IPS-15b (cell line): ENCODE measurements around the gene MYH2.

ENCODE experiments used
- H3K27me3 ChIP-seq: one replicate; pipeline ENCODE4 v1.6.1; 2013; ENCODE audit warnings: low read length; ENCODE audit not compliant: control insufficient read depth, insufficient read depth
- H3K36me3 ChIP-seq: one replicate; pipeline ENCODE4 v1.6.1; 2013; ENCODE audit warnings: low read length; ENCODE audit not compliant: control insufficient read depth, insufficient read depth
- H3K4me1 ChIP-seq: one replicate; pipeline ENCODE4 v1.6.1; 2013; ENCODE audit warnings: mild to moderate bottlenecking, low read length; ENCODE audit not compliant: control insufficient read depth, insufficient read depth
- H3K4me3 ChIP-seq: one replicate; pipeline ENCODE4 v1.5.1; 2013; ENCODE audit warnings: low read depth, low read length
- H3K9ac ChIP-seq: one replicate; pipeline ENCODE4 v1.6.1; 2013; ENCODE audit warnings: low read depth, mild to moderate bottlenecking, low read length
- H3K9me3 ChIP-seq: one replicate; pipeline ENCODE4 v1.6.1; 2013; ENCODE audit warnings: mild to moderate bottlenecking, low read length; ENCODE audit not compliant: control insufficient read depth, insufficient read depth

The MYH2 gene

GRCh38 chr17:10549096-10549842, at the start of gene MYH2:
Gene MYH2 (minus strand): TSS chr17:10549658. CDS start chr17:10547920, 1,738 bp downstream.
- no peaks in the 10 kb centered on the region for H3K27me3 ChIP-seq
- no peaks in the 10 kb centered on the region for H3K9me3 ChIP-seq
- H3K36me3 ChIP-seq, result no peaks in the 10 kb centered on the region
- no peak within 1 kb of the TSS for H3K4me3 ChIP-seq
- H3K4me1 ChIP-seq, result peaks cover 9% of the 10 kb centered on the region
- H3K9ac ChIP-seq, result no peak within 1 kb of the TSS

- no peaks in the 10 kb centered on the region for H3K9me3 ChIP-seq
- no peak overlapping the region for H3K4me3 ChIP-seq
- no peaks in the 10 kb centered on the region for H3K36me3 ChIP-seq
- no peaks in the 10 kb centered on the region for H3K4me1 ChIP-seq
- H3K27me3 ChIP-seq, result no peaks in the 10 kb centered on the region
- H3K9ac ChIP-seq, result no peak overlapping the region
Measured at GRCh38 chr17:10598621-10599020, 49.2 kb upstream of the MYH2 start.

GRCh38 chr17:10589553-10590145, 40.2 kb upstream of the MYH2 start:
- no peaks in the 10 kb centered on the region for H3K36me3 ChIP-seq
- no peak overlapping the region for H3K9ac ChIP-seq
- no peaks in the 10 kb centered on the region for H3K9me3 ChIP-seq
- no peaks in the 10 kb centered on the region for H3K4me1 ChIP-seq
- H3K27me3 ChIP-seq, result no peaks in the 10 kb centered on the region
- no peak overlapping the region for H3K4me3 ChIP-seq

DNA sequence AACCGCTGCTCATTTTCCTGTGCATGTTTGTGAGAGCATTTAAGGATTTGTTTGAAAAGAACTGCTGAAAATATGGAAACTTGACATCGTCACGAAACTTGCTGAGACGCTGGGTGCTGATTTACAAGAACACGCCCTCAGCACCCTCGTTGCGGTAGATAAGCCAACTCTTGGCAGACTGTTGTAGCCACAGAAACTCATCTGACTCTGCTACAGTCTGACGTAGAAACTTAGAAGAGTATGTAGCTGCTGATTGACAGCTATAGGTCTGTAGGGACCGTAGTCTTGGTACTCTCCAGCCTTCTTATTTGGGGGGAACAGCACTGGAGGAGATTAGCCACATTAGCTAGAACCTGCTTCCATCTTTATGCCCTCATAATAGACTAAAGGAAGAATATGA, 36.1 kb upstream of the MYH2 start:
- H3K4me1 ChIP-seq, result no peaks in the 10 kb centered on the region
- no peaks in the 10 kb centered on the region for H3K9me3 ChIP-seq
- no peaks in the 10 kb centered on the region for H3K27me3 ChIP-seq

DNA sequence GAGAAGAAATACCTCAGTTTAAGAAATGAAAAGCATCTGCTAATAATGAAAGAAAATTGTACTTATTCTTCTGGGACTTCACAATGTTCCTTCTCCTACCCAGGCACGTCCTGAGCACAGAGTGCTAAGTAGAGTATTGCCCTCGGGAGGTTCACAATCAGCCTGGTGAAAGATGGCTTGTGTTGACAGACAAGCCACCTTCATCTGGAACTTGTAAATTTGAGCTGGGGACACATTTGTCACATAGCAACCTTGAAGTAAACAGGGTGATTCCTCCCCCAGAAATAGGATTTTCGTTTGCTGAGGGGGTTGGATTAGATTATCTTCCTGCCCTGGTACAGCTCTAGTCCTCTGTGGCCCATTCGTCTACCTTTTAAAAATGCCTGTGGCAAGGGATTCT, 34.4 kb upstream of the MYH2 start:
- no peaks in the 10 kb centered on the region for H3K4me1 ChIP-seq
- no peak overlapping the region for H3K9ac ChIP-seq
- H3K4me3 ChIP-seq, result no peak overlapping the region
- no peaks in the 10 kb centered on the region for H3K9me3 ChIP-seq
- no peaks in the 10 kb centered on the region for H3K36me3 ChIP-seq
- no peaks in the 10 kb centered on the region for H3K27me3 ChIP-seq

More for the DNA sequence above, 36.1 kb upstream of the MYH2 start:
- Histone ChIP-seq H3K4me3 (no peak overlapping the region), H3K9ac (no peak overlapping the region), H3K36me3 (no peaks in the 10 kb centered on the region)

DNA sequence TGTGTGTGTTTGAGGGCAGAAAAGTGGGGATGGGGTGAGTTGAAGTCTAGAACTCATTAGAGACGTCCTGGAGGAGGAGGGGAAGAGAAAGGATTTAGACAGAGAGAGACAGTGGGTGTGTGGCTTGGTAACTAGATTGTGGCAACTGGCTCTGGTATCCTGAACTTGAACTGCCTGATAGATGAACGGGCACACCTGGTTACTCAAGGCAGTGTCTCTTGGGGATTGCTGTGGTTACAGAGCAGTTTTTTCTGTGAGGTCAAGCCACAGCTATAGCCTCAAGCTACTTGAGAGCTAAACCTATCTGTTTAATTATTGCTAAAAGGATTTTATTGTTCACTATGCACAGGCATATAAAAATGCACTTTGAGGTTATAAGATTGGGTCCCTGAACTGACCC, 29.8 kb upstream of the MYH2 start:
- no peaks in the 10 kb centered on the region for H3K9me3 ChIP-seq
- H3K4me3 ChIP-seq, result no peak overlapping the region
- no peak overlapping the region for H3K9ac ChIP-seq
- H3K36me3 ChIP-seq, result no peaks in the 10 kb centered on the region
- no peaks in the 10 kb centered on the region for H3K4me1 ChIP-seq
- H3K27me3 ChIP-seq, result no peaks in the 10 kb centered on the region

DNA sequence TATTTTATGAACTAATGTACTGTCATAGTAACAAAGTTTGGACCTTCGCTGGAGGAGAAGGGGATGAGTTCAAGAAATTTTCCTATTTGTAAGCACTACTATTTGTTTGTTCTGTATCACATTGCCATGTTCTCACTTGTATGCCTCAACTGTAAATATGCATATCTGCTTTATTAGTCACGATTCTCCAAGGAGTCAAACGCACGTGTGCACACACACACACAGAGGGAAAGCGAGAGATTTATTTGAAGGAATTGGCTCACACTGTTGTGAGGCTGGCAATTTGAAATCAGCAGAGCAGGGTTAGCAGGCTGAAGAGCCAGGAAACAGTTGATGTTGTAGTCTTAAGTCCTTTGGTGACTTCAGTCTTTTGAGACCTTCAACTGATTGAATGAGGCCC, 24.9 kb upstream of the MYH2 start:
- Histone ChIP-seq H3K27me3 (no peaks in the 10 kb centered on the region), H3K36me3 (no peaks in the 10 kb centered on the region), H3K4me1 (peaks cover 8% of the 10 kb centered on the region), H3K9me3 (no peaks in the 10 kb centered on the region), H3K9ac (no peak overlapping the region), H3K4me3 (no peak overlapping the region)

DNA sequence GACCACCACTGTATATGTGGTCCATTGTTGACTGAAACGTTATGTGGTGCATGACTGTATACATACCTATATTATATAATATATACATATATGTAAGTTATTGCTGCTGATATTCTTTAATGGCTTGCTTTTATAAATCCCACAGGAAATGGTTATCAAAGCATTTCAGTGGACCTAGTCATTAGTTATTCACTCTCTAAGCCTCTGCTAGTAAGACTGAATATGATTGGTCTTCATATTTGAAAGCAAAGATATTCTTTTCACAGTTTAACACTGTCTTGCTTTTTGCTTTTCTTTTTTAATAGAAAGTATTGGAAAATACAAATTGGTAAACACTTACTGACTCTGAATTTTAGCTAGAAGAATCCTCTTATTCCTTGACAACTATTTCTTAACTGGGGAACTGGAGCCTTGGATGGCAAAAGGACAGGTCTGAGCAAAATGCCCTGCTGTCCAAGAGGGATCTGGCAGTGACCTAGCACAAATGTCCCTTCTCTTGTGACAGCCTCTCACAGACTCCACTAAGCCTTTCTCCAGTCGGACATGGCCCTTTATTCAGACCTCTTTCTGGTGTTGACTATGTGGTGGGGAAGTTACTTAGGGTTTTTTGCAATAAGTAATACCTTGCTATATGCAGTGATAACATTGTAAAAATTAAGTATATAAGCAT, 14.7 kb upstream of the MYH2 start:
- H3K36me3 ChIP-seq, result no peaks in the 10 kb centered on the region
- no peaks in the 10 kb centered on the region for H3K9me3 ChIP-seq
- no peak overlapping the region for H3K4me3 ChIP-seq
- no peaks in the 10 kb centered on the region for H3K27me3 ChIP-seq
- no peaks in the 10 kb centered on the region for H3K4me1 ChIP-seq
- H3K9ac ChIP-seq, result no peak overlapping the region

GRCh38 chr17:10558049-10558448, 8.6 kb upstream of the MYH2 start:
- no peaks in the 10 kb centered on the region for H3K36me3 ChIP-seq
- H3K27me3 ChIP-seq, result no peaks in the 10 kb centered on the region
- H3K4me1 ChIP-seq, result peaks cover 2% of the 10 kb centered on the region
- no peaks in the 10 kb centered on the region for H3K9me3 ChIP-seq
- H3K4me3 ChIP-seq, result no peak overlapping the region
- H3K9ac ChIP-seq, result no peak overlapping the region

DNA sequence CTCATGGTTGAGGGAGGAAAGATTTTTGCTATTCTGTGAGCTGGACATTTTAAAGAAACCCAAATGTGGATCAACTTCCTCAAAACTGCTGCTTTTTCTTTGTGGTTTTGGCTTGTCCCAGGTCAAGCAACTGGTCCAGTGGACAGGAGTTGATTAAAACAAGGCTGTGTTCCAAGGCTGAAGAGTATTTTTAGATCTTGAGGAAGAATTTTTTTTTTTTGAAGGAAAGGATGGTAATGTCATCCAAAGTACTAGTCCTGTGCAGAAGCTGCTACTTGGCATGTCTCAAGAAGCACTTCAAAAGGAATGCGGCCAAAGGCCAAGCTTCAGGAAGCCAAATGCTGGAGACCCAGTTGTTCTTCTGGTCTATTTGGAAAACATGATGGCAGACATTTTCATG, 8.0 kb upstream of the MYH2 start:
- Histone ChIP-seq H3K36me3 (no peaks in the 10 kb centered on the region), H3K9ac (no peak overlapping the region), H3K27me3 (no peaks in the 10 kb centered on the region), H3K9me3 (no peaks in the 10 kb centered on the region), H3K4me1 (peaks cover 2% of the 10 kb centered on the region), H3K4me3 (no peak overlapping the region)

GRCh38 chr17:10556301-10557005, 7.0 kb upstream of the MYH2 start:
- H3K9ac ChIP-seq, result no peak overlapping the region
- no peaks in the 10 kb centered on the region for H3K36me3 ChIP-seq
- no peak overlapping the region for H3K4me3 ChIP-seq
- peaks cover 2% of the 10 kb centered on the region for H3K4me1 ChIP-seq
- no peaks in the 10 kb centered on the region for H3K27me3 ChIP-seq
- no peaks in the 10 kb centered on the region for H3K9me3 ChIP-seq
